ENCODE results near the gene GAMT. TPM values are rescaled to one million over a fixed set of nuclear protein-coding genes. Genes with fewer than 3 reads are reported as not detected.

GAMT gene
- total and polyA plus RNA-seq, 2 donors (not counting 1 experiment from before 2014, with no cell fraction given), result 20.0 to 44.1 TPM

DNA sequence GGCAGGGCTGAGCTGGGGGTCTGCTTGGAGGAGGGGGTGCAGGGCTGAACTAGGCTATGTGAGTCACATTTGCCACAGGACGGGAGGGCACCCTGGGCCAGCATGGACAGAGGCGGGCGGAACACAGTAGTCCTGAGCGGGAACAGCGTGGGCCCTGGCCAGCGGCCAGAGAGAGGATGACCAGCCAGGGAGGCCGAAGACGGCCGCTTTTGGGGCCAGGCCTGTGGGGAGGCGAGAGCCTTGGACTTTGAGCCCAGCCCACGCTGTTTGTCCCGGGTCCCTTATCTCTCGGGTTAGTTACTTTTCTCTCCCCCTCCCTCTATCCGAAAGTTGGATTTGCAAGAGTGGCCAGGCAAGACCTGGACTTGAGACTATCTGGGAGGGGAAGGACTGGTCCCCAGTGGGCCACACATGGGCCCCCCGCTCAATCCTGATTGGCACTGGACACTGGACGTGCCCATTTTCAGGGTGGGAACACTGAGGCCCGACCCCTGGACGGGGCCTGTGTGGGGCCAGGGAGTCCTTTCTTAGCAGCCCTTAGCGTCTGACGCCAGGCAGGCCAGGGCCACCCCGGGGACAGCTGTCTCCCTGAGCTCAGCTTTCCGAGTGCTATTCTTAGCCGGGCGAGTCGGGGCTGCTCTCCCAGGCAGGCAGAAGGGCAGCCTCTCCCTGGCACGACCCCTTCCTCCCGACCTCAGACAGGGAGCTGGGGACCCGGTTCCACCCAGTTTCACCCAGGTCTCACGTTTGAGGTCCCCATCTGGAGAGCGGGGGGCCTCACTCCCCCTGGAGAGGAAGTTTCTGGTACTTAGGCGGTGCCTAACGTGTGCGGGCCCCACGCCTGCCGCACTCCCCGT, 833 bp downstream of the GAMT start:
- Histone ChIP-seq H2AFZ (ENCODE audit: low read length) (no peak overlapping the region), H3K9ac (ENCODE audit: insufficient read depth, low read length) (peak overlapping the region; percentile 49), H3K27me3 (ENCODE audit: control insufficient read depth, insufficient read depth, low read length) (no peaks in the 10 kb centered on the region), H3K4me1 (ENCODE audit: control insufficient read depth, extremely low read depth, insufficient read depth, low read length) (no peaks in the 10 kb centered on the region), H3K4me3 (replicated peaks in 1 of 4; ENCODE audit: control extremely low read depth in 1 of 4, insufficient read depth in 1 of 4, low read depth in 3 of 4, low read length in 4 of 4) (peak overlapping the region; percentile 22 to 77 (median 53)), H3K4me2 (ENCODE audit: extremely low read depth, insufficient read depth, low read length) (peak overlapping the region; percentile 83), H3K36me3 (ENCODE audit: control insufficient read depth, insufficient read depth, low read length) (no peaks in the 10 kb centered on the region), H3K9me3 (ENCODE audit: control insufficient read depth, insufficient read depth, low read depth, low read length) (no peaks in the 10 kb centered on the region), H4K20me1 (ENCODE audit: control insufficient read depth, extremely low read depth, insufficient read depth, low read length) (no peaks in the 10 kb centered on the region), H3K27ac (ENCODE audit: insufficient read depth, low read length) (no peak overlapping the region), H3K79me2 (ENCODE audit: control insufficient read depth, insufficient read depth, low read length) (no peaks in the 10 kb centered on the region)
- TF ChIP-seq EZH2 (IDR thresholded peaks at IDR 0.05; ENCODE audit: low read length, missing control alignments), result no peak
- TF ChIP-seq, protein P1, sequence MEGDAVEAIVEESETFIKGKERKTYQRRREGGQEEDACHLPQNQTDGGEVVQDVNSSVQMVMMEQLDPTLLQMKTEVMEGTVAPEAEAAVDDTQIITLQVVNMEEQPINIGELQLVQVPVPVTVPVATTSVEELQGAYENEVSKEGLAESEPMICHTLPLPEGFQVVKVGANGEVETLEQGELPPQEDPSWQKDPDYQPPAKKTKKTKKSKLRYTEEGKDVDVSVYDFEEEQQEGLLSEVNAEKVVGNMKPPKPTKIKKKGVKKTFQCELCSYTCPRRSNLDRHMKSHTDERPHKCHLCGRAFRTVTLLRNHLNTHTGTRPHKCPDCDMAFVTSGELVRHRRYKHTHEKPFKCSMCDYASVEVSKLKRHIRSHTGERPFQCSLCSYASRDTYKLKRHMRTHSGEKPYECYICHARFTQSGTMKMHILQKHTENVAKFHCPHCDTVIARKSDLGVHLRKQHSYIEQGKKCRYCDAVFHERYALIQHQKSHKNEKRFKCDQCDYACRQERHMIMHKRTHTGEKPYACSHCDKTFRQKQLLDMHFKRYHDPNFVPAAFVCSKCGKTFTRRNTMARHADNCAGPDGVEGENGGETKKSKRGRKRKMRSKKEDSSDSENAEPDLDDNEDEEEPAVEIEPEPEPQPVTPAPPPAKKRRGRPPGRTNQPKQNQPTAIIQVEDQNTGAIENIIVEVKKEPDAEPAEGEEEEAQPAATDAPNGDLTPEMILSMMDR (conservative IDR thresholded peaks at IDR 0.05 in 1 of 2, IDR thresholded peaks at IDR 0.05 in 1 of 2; ENCODE audit: low read depth in 1 of 2, low read length in 2 of 2), result no peak
- DNase-seq (ENCODE audit: low read depth in 2 of 2), result no peak

DNA sequence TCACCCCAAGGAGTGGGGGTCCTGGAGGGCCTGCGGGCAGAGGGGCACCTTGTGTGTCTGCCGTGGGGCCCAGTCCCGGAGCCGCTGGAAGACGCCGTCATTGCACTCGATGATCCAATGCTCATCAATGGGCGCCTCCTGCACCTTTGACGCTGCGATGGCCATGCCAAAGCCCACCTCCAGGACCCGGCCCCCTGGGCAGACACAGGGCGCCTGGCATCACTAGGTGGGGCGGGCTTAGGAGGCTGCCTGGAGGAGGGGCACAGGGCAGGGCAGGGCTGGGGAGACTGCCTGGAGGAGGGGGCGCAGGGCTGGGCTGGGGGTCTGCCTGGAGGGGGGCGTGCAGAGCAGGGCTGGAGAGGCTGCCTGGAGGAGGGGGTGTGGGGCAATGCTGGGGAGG, 1.6 kb downstream of the GAMT start:
- H4K20me1 ChIP-seq (ENCODE audit: control insufficient read depth, extremely low read depth, insufficient read depth, low read length), result no peaks in the 10 kb centered on the region
- H2AFZ ChIP-seq (ENCODE audit: low read length), result no peak overlapping the region
- no peak overlapping the region for H3K4me2 ChIP-seq (ENCODE audit: extremely low read depth, insufficient read depth, low read length)
- H3K9me3 ChIP-seq (ENCODE audit: control insufficient read depth, insufficient read depth, low read depth, low read length), result no peaks in the 10 kb centered on the region
- H3K79me2 ChIP-seq (ENCODE audit: control insufficient read depth, insufficient read depth, low read length), result no peaks in the 10 kb centered on the region
- no peak for DNase-seq (ENCODE audit: low read depth in 2 of 2)
- H3K36me3 ChIP-seq (ENCODE audit: control insufficient read depth, insufficient read depth, low read length), result no peaks in the 10 kb centered on the region
- H3K4me1 ChIP-seq (ENCODE audit: control insufficient read depth, extremely low read depth, insufficient read depth, low read length), result no peaks in the 10 kb centered on the region
- H3K27me3 ChIP-seq (ENCODE audit: control insufficient read depth, insufficient read depth, low read length), result no peaks in the 10 kb centered on the region
- TF ChIP-seq, protein P1 (conservative IDR thresholded peaks at IDR 0.05 in 1 of 2, IDR thresholded peaks at IDR 0.05 in 1 of 2; ENCODE audit: low read depth in 1 of 2, low read length in 2 of 2), result no peak
- no peak overlapping the region for H3K9ac ChIP-seq (ENCODE audit: insufficient read depth, low read length)
- no peak overlapping the region for H3K4me3 ChIP-seq (replicated peaks in 1 of 4; ENCODE audit: control extremely low read depth in 1 of 4, insufficient read depth in 1 of 4, low read depth in 3 of 4, low read length in 4 of 4)
- H3K27ac ChIP-seq (ENCODE audit: insufficient read depth, low read length), result no peak overlapping the region

DNA sequence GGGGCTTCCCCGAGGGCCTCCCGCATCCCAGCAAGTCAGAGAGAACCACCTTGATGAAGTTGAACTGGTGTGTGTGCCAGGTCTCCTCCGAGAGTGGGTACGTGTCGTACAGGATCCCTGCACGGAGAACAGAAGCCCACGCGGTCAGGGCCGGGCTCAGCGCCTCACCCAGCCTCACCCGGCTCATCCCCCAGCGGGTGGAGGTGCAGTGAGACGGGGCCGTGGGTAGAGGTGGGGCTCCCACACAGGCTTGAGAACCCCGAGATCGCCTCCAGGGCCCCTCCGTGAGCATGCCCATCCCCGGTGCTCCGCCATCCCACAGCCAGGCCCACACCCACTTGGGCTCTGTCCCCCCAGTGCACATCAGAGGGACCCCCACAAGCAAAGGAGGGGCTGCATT, 2.3 kb downstream of the GAMT start:
- H3K4me1 ChIP-seq (ENCODE audit: control insufficient read depth, extremely low read depth, insufficient read depth, low read length), result no peaks in the 10 kb centered on the region
- no peak overlapping the region for H2AFZ ChIP-seq (ENCODE audit: low read length)
- H3K27ac ChIP-seq (ENCODE audit: insufficient read depth, low read length), result no peak overlapping the region
- no peak for TF ChIP-seq EZH2 (IDR thresholded peaks at IDR 0.05; ENCODE audit: low read length, missing control alignments)
- TF ChIP-seq, protein P1 (conservative IDR thresholded peaks at IDR 0.05 in 1 of 2, IDR thresholded peaks at IDR 0.05 in 1 of 2; ENCODE audit: low read depth in 1 of 2, low read length in 2 of 2), result no peak
- no peaks in the 10 kb centered on the region for H3K36me3 ChIP-seq (ENCODE audit: control insufficient read depth, insufficient read depth, low read length)
- no peaks in the 10 kb centered on the region for H4K20me1 ChIP-seq (ENCODE audit: control insufficient read depth, extremely low read depth, insufficient read depth, low read length)
- no peaks in the 10 kb centered on the region for H3K27me3 ChIP-seq (ENCODE audit: control insufficient read depth, insufficient read depth, low read length)
- H3K9ac ChIP-seq (ENCODE audit: insufficient read depth, low read length), result no peak overlapping the region
- H3K4me3 ChIP-seq (replicated peaks in 1 of 4; ENCODE audit: control extremely low read depth in 1 of 4, insufficient read depth in 1 of 4, low read depth in 3 of 4, low read length in 4 of 4), result no peak overlapping the region
- no peaks in the 10 kb centered on the region for H3K79me2 ChIP-seq (ENCODE audit: control insufficient read depth, insufficient read depth, low read length)
- no peak for DNase-seq (ENCODE audit: low read depth in 2 of 2)
- no peak overlapping the region for H3K4me2 ChIP-seq (ENCODE audit: extremely low read depth, insufficient read depth, low read length)
- H3K9me3 ChIP-seq (ENCODE audit: control insufficient read depth, insufficient read depth, low read depth, low read length), result no peaks in the 10 kb centered on the region
